ENCODE results near the gene ARHGEF11.

The ARHGEF11 gene

GRCh38 chr1:156894001-156894400, 151.5 kb downstream of the ARHGEF11 start:
- H3K27ac ChIP-seq (ENCODE audit: low read depth, low read length): no peak overlapping the region
- peaks cover 58% of the 10 kb centered on the region for H3K27me3 ChIP-seq (ENCODE audit: control insufficient read depth, insufficient read depth, low read length)
- peak overlapping the region; percentile 54 for H3K4me3 ChIP-seq (ENCODE audit: low read depth, low read length)
- H3K9ac ChIP-seq (ENCODE audit: low read length): no peak overlapping the region
- no peaks in the 10 kb centered on the region for H3K36me3 ChIP-seq (ENCODE audit: control insufficient read depth, insufficient read depth, low read length)
- peaks cover 54% of the 10 kb centered on the region for H3K4me1 ChIP-seq (ENCODE audit: control insufficient read depth, insufficient read depth, low read length)
- H3K9me3 ChIP-seq (ENCODE audit: control insufficient read depth, insufficient read depth, low read depth, low read length): no peaks in the 10 kb centered on the region

- no peak within 1 kb of the TSS for H3K9ac ChIP-seq (ENCODE audit: low read length)
- peaks cover 58% of the 10 kb centered on the region for H3K27me3 ChIP-seq (ENCODE audit: control insufficient read depth, insufficient read depth, low read length)
- no peaks in the 10 kb centered on the region for H3K9me3 ChIP-seq (ENCODE audit: control insufficient read depth, insufficient read depth, low read depth, low read length)
- peak within 1 kb of the TSS; percentile 54 for H3K4me3 ChIP-seq (ENCODE audit: low read depth, low read length)
- no peaks in the 10 kb centered on the region for H3K36me3 ChIP-seq (ENCODE audit: control insufficient read depth, insufficient read depth, low read length)
- H3K4me1 ChIP-seq (ENCODE audit: control insufficient read depth, insufficient read depth, low read length): peaks cover 48% of the 10 kb centered on the region
- H3K27ac ChIP-seq (ENCODE audit: low read depth, low read length): no peak within 1 kb of the TSS
Measured at GRCh38 chr1:156893048-156893953, 152.2 kb downstream of the ARHGEF11 start, which contains the start of gene PEAR1. TSS of gene PEAR1 (plus strand) at chr1:156893718. CDS start at chr1:156903927, 10,209 bp downstream.

GRCh38 chr1:156892190-156893047, 153.1 kb downstream of the ARHGEF11 start:
- Histone ChIP-seq H3K4me1 (ENCODE audit: control insufficient read depth, insufficient read depth, low read length) (peaks cover 46% of the 10 kb centered on the region), H3K9ac (ENCODE audit: low read length) (no peak overlapping the region), H3K36me3 (ENCODE audit: control insufficient read depth, insufficient read depth, low read length) (no peaks in the 10 kb centered on the region), H3K4me3 (ENCODE audit: low read depth, low read length) (peak overlapping the region; percentile 54), H3K27me3 (ENCODE audit: control insufficient read depth, insufficient read depth, low read length) (peaks cover 62% of the 10 kb centered on the region), H3K27ac (ENCODE audit: low read depth, low read length) (no peak overlapping the region), H3K9me3 (ENCODE audit: control insufficient read depth, insufficient read depth, low read depth, low read length) (no peaks in the 10 kb centered on the region)

GRCh38 chr1:156889802-156890580, 155.6 kb downstream of the ARHGEF11 start:
- no peaks in the 10 kb centered on the region for H3K9me3 ChIP-seq (ENCODE audit: control insufficient read depth, insufficient read depth, low read depth, low read length)
- H3K27ac ChIP-seq (ENCODE audit: low read depth, low read length): no peak overlapping the region
- H3K36me3 ChIP-seq (ENCODE audit: control insufficient read depth, insufficient read depth, low read length): no peaks in the 10 kb centered on the region
- H3K4me3 ChIP-seq (ENCODE audit: low read depth, low read length): no peak overlapping the region
- peaks cover 47% of the 10 kb centered on the region for H3K4me1 ChIP-seq (ENCODE audit: control insufficient read depth, insufficient read depth, low read length)
- H3K27me3 ChIP-seq (ENCODE audit: control insufficient read depth, insufficient read depth, low read length): peaks cover 78% of the 10 kb centered on the region
- H3K9ac ChIP-seq (ENCODE audit: low read length): no peak overlapping the region

- Histone ChIP-seq H3K27ac (ENCODE audit: low read depth, low read length) (no peak overlapping the region), H3K36me3 (ENCODE audit: control insufficient read depth, insufficient read depth, low read length) (no peaks in the 10 kb centered on the region), H3K4me3 (ENCODE audit: low read depth, low read length) (peak overlapping the region; percentile 29; the same call in 1 of the 2 replicates), H3K4me1 (ENCODE audit: control insufficient read depth, insufficient read depth, low read length) (peaks cover 41% of the 10 kb centered on the region), H3K27me3 (ENCODE audit: control insufficient read depth, insufficient read depth, low read length) (peaks cover 76% of the 10 kb centered on the region), H3K9me3 (ENCODE audit: control insufficient read depth, insufficient read depth, low read depth, low read length) (no peaks in the 10 kb centered on the region), H3K9ac (ENCODE audit: low read length) (no peak overlapping the region)
Measured at GRCh38 chr1:156887734-156888133, 157.8 kb downstream of the ARHGEF11 start.

GRCh38 chr1:156887317-156887716, 158.2 kb downstream of the ARHGEF11 start:
- peaks cover 41% of the 10 kb centered on the region for H3K4me1 ChIP-seq (ENCODE audit: control insufficient read depth, insufficient read depth, low read length)
- no peaks in the 10 kb centered on the region for H3K36me3 ChIP-seq (ENCODE audit: control insufficient read depth, insufficient read depth, low read length)
- no peak overlapping the region for H3K27ac ChIP-seq (ENCODE audit: low read depth, low read length)
- H3K4me3 ChIP-seq (ENCODE audit: low read depth, low read length): peak overlapping the region; percentile 29; the same call in 1 of the 2 replicates
- no peak overlapping the region for H3K9ac ChIP-seq (ENCODE audit: low read length)
- H3K27me3 ChIP-seq (ENCODE audit: control insufficient read depth, insufficient read depth, low read length): peaks cover 73% of the 10 kb centered on the region
- H3K9me3 ChIP-seq (ENCODE audit: control insufficient read depth, insufficient read depth, low read depth, low read length): no peaks in the 10 kb centered on the region

GRCh38 chr1:156886583-156887281, 158.8 kb downstream of the ARHGEF11 start:
- Histone ChIP-seq H3K27me3 (ENCODE audit: control insufficient read depth, insufficient read depth, low read length) (peaks cover 74% of the 10 kb centered on the region), H3K4me1 (ENCODE audit: control insufficient read depth, insufficient read depth, low read length) (peaks cover 37% of the 10 kb centered on the region), H3K36me3 (ENCODE audit: control insufficient read depth, insufficient read depth, low read length) (no peaks in the 10 kb centered on the region), H3K9me3 (ENCODE audit: control insufficient read depth, insufficient read depth, low read depth, low read length) (no peaks in the 10 kb centered on the region), H3K27ac (ENCODE audit: low read depth, low read length) (no peak overlapping the region), H3K9ac (ENCODE audit: low read length) (no peak overlapping the region), H3K4me3 (ENCODE audit: low read depth, low read length) (peak overlapping the region; percentile 20; the same call in 1 of the 2 replicates)

GRCh38 chr1:156885880-156886355, 159.6 kb downstream of the ARHGEF11 start:
- H3K9ac ChIP-seq (ENCODE audit: low read length): no peak overlapping the region
- H3K9me3 ChIP-seq (ENCODE audit: control insufficient read depth, insufficient read depth, low read depth, low read length): no peaks in the 10 kb centered on the region
- no peak overlapping the region for H3K27ac ChIP-seq (ENCODE audit: low read depth, low read length)
- peaks cover 35% of the 10 kb centered on the region for H3K4me1 ChIP-seq (ENCODE audit: control insufficient read depth, insufficient read depth, low read length)
- H3K36me3 ChIP-seq (ENCODE audit: control insufficient read depth, insufficient read depth, low read length): no peaks in the 10 kb centered on the region
- peaks cover 67% of the 10 kb centered on the region for H3K27me3 ChIP-seq (ENCODE audit: control insufficient read depth, insufficient read depth, low read length)
- H3K4me3 ChIP-seq (ENCODE audit: low read depth, low read length): no peak overlapping the region

GRCh38 chr1:156885314-156885713, 160.2 kb downstream of the ARHGEF11 start:
- Histone ChIP-seq H3K4me3 (ENCODE audit: low read depth, low read length) (no peak overlapping the region), H3K27ac (ENCODE audit: low read depth, low read length) (no peak overlapping the region), H3K9me3 (ENCODE audit: control insufficient read depth, insufficient read depth, low read depth, low read length) (no peaks in the 10 kb centered on the region), H3K27me3 (ENCODE audit: control insufficient read depth, insufficient read depth, low read length) (peaks cover 63% of the 10 kb centered on the region), H3K9ac (ENCODE audit: low read length) (no peak overlapping the region), H3K4me1 (ENCODE audit: control insufficient read depth, insufficient read depth, low read length) (peaks cover 35% of the 10 kb centered on the region), H3K36me3 (ENCODE audit: control insufficient read depth, insufficient read depth, low read length) (no peaks in the 10 kb centered on the region)

Measured in HUES6 (cell line).